Spleen (tissue), 7 donors: ENCODE measurements around the gene RAPGEF4.

Experiments
- CTCF ChIP-seq, 11 experiments: fragments of 200-600 bp in 7 of 11; fragments of 450-650 bp in 4 of 11; sonication (generic) in 4 of 11; IDR thresholded peaks in 8 of 11; conservative IDR thresholded peaks in 3 of 11; 1 replicate in 7 of 11; 2 replicates in 4 of 11; pipeline versions ENCODE4 v1.4.0 to v1.8.0; 2016 to 2021; ENCODE audit warnings: antibody characterized with exemption in 11 of 11, inconsistent platforms in 4 of 11, mild to moderate bottlenecking in 1 of 11
- POLR2A ChIP-seq, 3 donors: fragments of 450-650 bp; IDR thresholded peaks; one replicate each; pipeline ENCODE4 v1.5.1; 2017; ENCODE audit warnings: antibody characterized with exemption in 3 of 3, mild to moderate bottlenecking in 1 of 3
- POLR2AphosphoS5 ChIP-seq, 3 donors: sonication (generic); formaldehyde crosslinking; IDR thresholded peaks; one replicate each; pipeline ENCODE4 v1.5.1; 2017; ENCODE audit warnings: antibody characterized with exemption in 3 of 3
- donor health status: DM: no; HTN: no; CAD: no; lungs with moderate emphysema.
- donor health status: DM: no; HTN: no; CAD: no.
- donor health status: DM: no; HTN: no; CAD: no.

- TF ChIP-seq CTCF (IDR thresholded peaks at IDR 0.05 in 8 of 11, conservative IDR thresholded peaks at IDR 0.05 in 3 of 11) (no peak), POLR2A (IDR thresholded peaks at IDR 0.05) (no peak), POLR2AphosphoS5 (IDR thresholded peaks at IDR 0.05) (no peak)
These were observed 249.7 kb downstream of the RAPGEF4 start for GRCh38 chr2:172985139-172985892.
